GF-D8 (cell line): ENCODE measurements around the gene SEMA7A.

Experiments used
- DNase-seq: peaks from one replicate; lab custom pipeline; 2025; lab: John Stamatoyannopoulos, UW

SEMA7A gene

GRCh38 chr15:74451861-74452835, 18.4 kb upstream of the SEMA7A start:
- no peak for DNase-seq

GRCh38 chr15:74451322-74451721, 17.6 kb upstream of the SEMA7A start:
- DNase-seq: no peak

GRCh38 chr15:74449643-74450205, 16.0 kb upstream of the SEMA7A start:
- DNase-seq: no peak

- DNase-seq: no peak
Measured at GRCh38 chr15:74449095-74449494, 15.3 kb upstream of the SEMA7A start.

GRCh38 chr15:74445816-74446763, 12.3 kb upstream of the SEMA7A start:
- no peak for DNase-seq

GRCh38 chr15:74444106-74445062, 10.6 kb upstream of the SEMA7A start:
- DNase-seq: no peak

GRCh38 chr15:74443100-74443909, 9.5 kb upstream of the SEMA7A start:
- DNase-seq: no peak

GRCh38 chr15:74442604-74443003, 8.8 kb upstream of the SEMA7A start:
- no peak for DNase-seq

GRCh38 chr15:74442063-74442462, 8.3 kb upstream of the SEMA7A start:
- DNase-seq: no peak

GRCh38 chr15:74441248-74441941, 7.6 kb upstream of the SEMA7A start:
- DNase-seq: no peak

- peak; percentile 32 for DNase-seq
Measured at GRCh38 chr15:74438721-74439316, 5.1 kb upstream of the SEMA7A start.

- no peak for DNase-seq
Measured at GRCh38 chr15:74438206-74438605, 4.4 kb upstream of the SEMA7A start.

GRCh38 chr15:74434263-74435136, 742 bp upstream of the SEMA7A start:
- no peak for DNase-seq

- DNase-seq: no peak
Measured at GRCh38 chr15:74432968-74433591, 678 bp downstream of the SEMA7A start.

- no peak for DNase-seq
Measured at GRCh38 chr15:74432271-74432967, 1.3 kb downstream of the SEMA7A start.

- no peak for DNase-seq
Measured at GRCh38 chr15:74431645-74432044, 2.1 kb downstream of the SEMA7A start.

- no peak for DNase-seq
Measured at GRCh38 chr15:74431116-74431515, 2.6 kb downstream of the SEMA7A start.
